Mucosa of descending colon (tissue), 3 donors: Measurements from ENCODE around the gene SKAP2. TPM values are rescaled to one million over a fixed set of nuclear protein-coding genes. Genes with fewer than 3 reads are reported as not detected.

Experiments used
- ATAC-seq: fragments of 200-7000 bp; cut with Tn5 transposase; one replicate; pipeline ENCODE4 v1.9.1; 2020; ENCODE audit warnings: mild to moderate bottlenecking, moderate library complexity
- DNase-seq, 3 donors: peaks; one replicate each; pipeline ENCODE4 v3.0.0-alpha.2; 2020
- H3K36me3 ChIP-seq: fragments of 200-600 bp; one replicate; pipeline ENCODE4 v1.8.0; 2021; ENCODE audit warnings: low read depth, mild to moderate bottlenecking
- H3K4me1 ChIP-seq: fragments of 200-600 bp; one replicate; pipeline ENCODE4 v1.8.0; 2021; ENCODE audit warnings: low read depth, mild to moderate bottlenecking
- H3K4me3 ChIP-seq: fragments of 200-600 bp; one replicate; pipeline ENCODE4 v1.8.0; 2021; ENCODE audit warnings: mild to moderate bottlenecking
- H3K9me3 ChIP-seq: fragments of 200-600 bp; one replicate; pipeline ENCODE4 v1.8.0; 2021; ENCODE audit warnings: mild to moderate bottlenecking
- intact Hi-C, 2 donors: fragments of 100-400 bp; cut with DNase I in 1 of 2; cut with micrococcal nuclease in 1 of 2; formaldehyde crosslinking; loops; one replicate each; pipeline versions ENCODE4 v1.11.0 to v1.11.1; 2022; cut with DNase I, micrococcal nuclease
- total RNA-seq, 3 donors: library from RNA; stranded (reverse); fragmentation: NEBNext Ultra II Directional in 2 of 3; extraction: Animal tissue kit (Norgen Biotek cat#: 25700) in 2 of 3; gene quantifications; one replicate each; pipeline versions ENCODE4 v1.2.1 to v1.2.4, GENCODE V29; 2021 to 2023
- TF ChIP-seq, protein P1 (sequence below): fragments of 200-600 bp; IDR thresholded peaks from one replicate; pipeline ENCODE4 v1.8.0; 2022; ENCODE audit warnings: antibody characterized with exemption, mild to moderate bottlenecking
- donor health status: DM: no; HTN: no; CAD: no; lungs with moderate emphysema.
- donor health status: DM: no; HTN: no; CAD: no.
- donor health status: DM: no; HTN: yes; CAD: no.

The SKAP2 gene
- total RNA-seq, 3 donors from 2014 or later: 36.5 to 51.7 (median 40.3) TPM

DNA sequence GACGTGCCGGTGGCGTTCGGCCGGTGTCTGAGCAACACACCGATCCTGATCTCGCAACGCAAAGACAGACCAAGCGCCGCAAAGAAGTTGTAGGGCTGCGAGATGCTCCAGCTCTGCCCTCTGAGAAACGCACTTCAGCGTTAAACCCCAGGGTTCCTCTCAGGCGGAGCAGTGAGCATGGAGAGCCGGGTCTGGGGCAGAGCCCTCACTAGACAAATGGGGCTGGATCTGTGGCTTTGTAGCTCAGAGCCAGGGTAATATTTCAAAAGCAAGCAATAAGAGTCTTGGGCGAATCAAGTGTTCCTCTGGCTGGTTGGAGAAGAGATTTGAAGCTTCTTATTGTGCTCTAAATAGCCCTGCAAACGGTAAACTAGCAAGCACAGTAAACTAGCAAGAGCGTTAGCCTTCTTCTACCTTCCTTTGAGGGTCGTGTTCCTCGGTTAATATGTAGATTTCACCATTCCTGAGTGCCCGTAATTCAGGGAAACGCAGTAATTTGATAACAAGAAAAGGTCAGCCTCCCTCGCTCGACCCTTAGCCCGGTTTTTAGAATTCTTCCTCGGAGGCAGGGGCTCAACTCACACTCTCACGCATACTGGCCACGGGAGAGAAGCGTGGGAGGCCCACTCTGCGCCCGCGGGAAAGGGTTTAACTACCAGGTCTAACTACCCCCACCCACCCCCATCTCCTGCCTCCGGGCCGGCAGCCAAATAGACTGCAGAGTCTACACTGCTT lies 6.7 kb downstream of the SKAP2 start:
- intact Hi-C loops: loop anchor here in 1 of 2 donors (5.0 kb wide), 1 partner anchor 285 kb away; the partner anchor contains the start of gene HOXA5
- no peak overlapping the region for H3K4me3 ChIP-seq

DNA sequence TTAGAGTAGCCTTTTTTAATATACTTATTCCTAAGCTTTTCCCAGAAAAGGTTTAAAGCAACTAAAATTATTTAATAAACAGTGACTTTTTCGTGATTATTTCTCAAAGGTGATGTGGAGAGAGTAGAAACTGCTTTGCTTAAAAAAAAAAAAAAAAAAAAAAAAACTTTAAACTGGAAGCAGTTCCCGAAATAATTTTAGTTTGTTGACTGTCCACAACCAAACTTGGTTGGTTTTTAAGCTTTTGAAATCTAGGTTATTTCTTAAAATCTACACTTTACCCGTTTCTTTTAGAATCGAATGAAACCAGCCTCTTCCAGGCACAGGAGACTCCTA lies 7.3 kb downstream of the SKAP2 start:
- Histone ChIP-seq H3K4me1 (peaks cover 14% of the 10 kb centered on the region), H3K4me3 (no peak overlapping the region), H3K9me3 (no peaks in the 10 kb centered on the region), H3K36me3 (no peaks in the 10 kb centered on the region)
- intact Hi-C loops: loop anchor here in 1 of 2 donors (5.0 kb wide), 1 partner anchor 285 kb away; the partner anchor contains the start of gene HOXA5
- DNase-seq (no peak), ATAC-seq (no peak)
- TF ChIP-seq, protein P1, sequence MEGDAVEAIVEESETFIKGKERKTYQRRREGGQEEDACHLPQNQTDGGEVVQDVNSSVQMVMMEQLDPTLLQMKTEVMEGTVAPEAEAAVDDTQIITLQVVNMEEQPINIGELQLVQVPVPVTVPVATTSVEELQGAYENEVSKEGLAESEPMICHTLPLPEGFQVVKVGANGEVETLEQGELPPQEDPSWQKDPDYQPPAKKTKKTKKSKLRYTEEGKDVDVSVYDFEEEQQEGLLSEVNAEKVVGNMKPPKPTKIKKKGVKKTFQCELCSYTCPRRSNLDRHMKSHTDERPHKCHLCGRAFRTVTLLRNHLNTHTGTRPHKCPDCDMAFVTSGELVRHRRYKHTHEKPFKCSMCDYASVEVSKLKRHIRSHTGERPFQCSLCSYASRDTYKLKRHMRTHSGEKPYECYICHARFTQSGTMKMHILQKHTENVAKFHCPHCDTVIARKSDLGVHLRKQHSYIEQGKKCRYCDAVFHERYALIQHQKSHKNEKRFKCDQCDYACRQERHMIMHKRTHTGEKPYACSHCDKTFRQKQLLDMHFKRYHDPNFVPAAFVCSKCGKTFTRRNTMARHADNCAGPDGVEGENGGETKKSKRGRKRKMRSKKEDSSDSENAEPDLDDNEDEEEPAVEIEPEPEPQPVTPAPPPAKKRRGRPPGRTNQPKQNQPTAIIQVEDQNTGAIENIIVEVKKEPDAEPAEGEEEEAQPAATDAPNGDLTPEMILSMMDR: no peak

More for the DNA sequence above, 6.7 kb downstream of the SKAP2 start:
- ATAC-seq (peak; percentile 62), DNase-seq (peak; percentile 59 to 69 (median 64))
- TF ChIP-seq, protein P1: no peak
- Histone ChIP-seq H3K9me3 (no peaks in the 10 kb centered on the region), H3K4me1 (peaks cover 15% of the 10 kb centered on the region), H3K36me3 (no peaks in the 10 kb centered on the region)

GRCh38 chr7:26856176-26856985 lies 8.0 kb downstream of the SKAP2 start:
- TF ChIP-seq, protein P1: no peak
- no peak for ATAC-seq
- H3K4me1 ChIP-seq: peaks cover 14% of the 10 kb centered on the region
- no peaks in the 10 kb centered on the region for H3K9me3 ChIP-seq
- no peak overlapping the region for H3K4me3 ChIP-seq
- no peak for DNase-seq
- no peaks in the 10 kb centered on the region for H3K36me3 ChIP-seq
- intact Hi-C loops: loop anchor here in 1 of 2 donors (5.0 kb wide), 1 partner anchor 286 kb away; the partner anchor contains the start of gene HOXA5

- ATAC-seq (no peak), DNase-seq (no peak)
- intact Hi-C loops: loop anchor here in 1 of 2 donors (5.0 kb wide), 1 partner anchor 287 kb away; the partner anchor contains the start of gene HOXA5
- no peaks in the 10 kb centered on the region for H3K9me3 ChIP-seq
- TF ChIP-seq, protein P1: no peak
- H3K4me3 ChIP-seq: no peak overlapping the region
- H3K4me1 ChIP-seq: peaks cover 13% of the 10 kb centered on the region
- H3K36me3 ChIP-seq: no peaks in the 10 kb centered on the region
These were observed 9.2 kb downstream of the SKAP2 start for GRCh38 chr7:26854876-26855855.
